HepG2 (cell line): ENCODE measurements around the gene FANCE. TPM values are rescaled to one million over a fixed set of nuclear protein-coding genes. Genes with fewer than 3 reads are reported as not detected.

Source experiments
- ESRRA ChIP-seq: sonication (generic); formaldehyde crosslinking; IDR thresholded peaks from 2 replicates; pipeline ENCODE4 v1.5.1; 2020; ENCODE audit warnings: mild to moderate bottlenecking, low read depth, missing genetic modification reagents
- MED8 ChIP-seq: sonication (generic); formaldehyde crosslinking; IDR thresholded peaks from 2 replicates; pipeline ENCODE4 v1.8.1; 2023; ENCODE audit warnings: mild to moderate bottlenecking, missing genetic modification reagents; ENCODE audit not compliant: insufficient replicate concordance
- ZFP62 ChIP-seq: sonication (generic); formaldehyde crosslinking; IDR thresholded peaks from 2 replicates; pipeline ENCODE4 v1.4.0; 2020; ENCODE audit warnings: missing genetic modification reagents
- ZNF207 ChIP-seq: fragments of 450-650 bp; IDR thresholded peaks from 2 replicates; pipeline ENCODE4 v1.6.1; 2016; ENCODE audit warnings: antibody characterized with exemption, borderline replicate concordance
- ZNF292 ChIP-seq: sonication (generic); formaldehyde crosslinking; IDR thresholded peaks from 2 replicates; pipeline ENCODE4 v1.8.1; 2022; ENCODE audit warnings: mild to moderate bottlenecking, low read depth, missing genetic modification reagents, borderline replicate concordance
- ZNF652 ChIP-seq: IDR thresholded peaks from 2 replicates; pipeline ENCODE4 v1.6.1; 2016; ENCODE audit warnings: low read depth, borderline replicate concordance
- polyA plus RNA-seq, 8 experiments: library from polyadenylated mRNA; depleted of rRNA in 3 of 8; stranded (reverse) in 7 of 8; unstranded in 1 of 8; fragments of >200 nt; fragmentation: Illumina TruSeq in 4 of 8; extraction: Trizol in 4 of 8; gene quantifications; 2 replicates each; pipeline versions ENCODE4 v1.2.1 to v1.2.3, GENCODE V29; 2011 to 2016; ENCODE audit warnings: low read depth in 4 of 8, missing spikeins in 1 of 8, mixed read lengths in 1 of 8; ENCODE audit not compliant: insufficient read depth in 1 of 8
- total RNA-seq, 5 experiments: library from RNA; depleted of rRNA; stranded (reverse); fragments of >200 nt; fragmentation: Illumina TruSeq; extraction: Trizol; gene quantifications; 2 replicates each; pipeline ENCODE4 v1.2.3, GENCODE V29; 2016; ENCODE audit warnings: low read depth in 1 of 5
- TF ChIP-seq, protein P1 (sequence below): sonication (generic); formaldehyde crosslinking; IDR thresholded peaks from 2 replicates; pipeline ENCODE4 v1.4.0; 2020; ENCODE audit warnings: mild to moderate bottlenecking, missing genetic modification reagents, borderline replicate concordance
- TF ChIP-seq, protein P2 (sequence below): sonication (generic); formaldehyde crosslinking; IDR thresholded peaks from 2 replicates; pipeline ENCODE4 v1.8.0; 2022; ENCODE audit warnings: missing genetic modification reagents, mild to moderate bottlenecking, moderate library complexity, borderline replicate concordance
- TF ChIP-seq, protein P3 (sequence below): IDR thresholded peaks from 2 replicates; pipeline ENCODE4 v1.6.1; 2016; ENCODE audit warnings: mild to moderate bottlenecking, missing biosample characterization, missing genetic modification reagents
- TF ChIP-seq, protein P4 (sequence below): sonication (generic); formaldehyde crosslinking; IDR thresholded peaks from 2 replicates; pipeline ENCODE4 v1.8.0; 2022; ENCODE audit warnings: missing genetic modification reagents, low read depth, mild to moderate bottlenecking, borderline replicate concordance

FANCE gene
- total and polyA plus RNA-seq, 2 of the 13 experiments (the other 11 are each of a cell fraction or from before 2014, with no cell fraction given) = 7.1 to 11.2 TPM

DNA sequence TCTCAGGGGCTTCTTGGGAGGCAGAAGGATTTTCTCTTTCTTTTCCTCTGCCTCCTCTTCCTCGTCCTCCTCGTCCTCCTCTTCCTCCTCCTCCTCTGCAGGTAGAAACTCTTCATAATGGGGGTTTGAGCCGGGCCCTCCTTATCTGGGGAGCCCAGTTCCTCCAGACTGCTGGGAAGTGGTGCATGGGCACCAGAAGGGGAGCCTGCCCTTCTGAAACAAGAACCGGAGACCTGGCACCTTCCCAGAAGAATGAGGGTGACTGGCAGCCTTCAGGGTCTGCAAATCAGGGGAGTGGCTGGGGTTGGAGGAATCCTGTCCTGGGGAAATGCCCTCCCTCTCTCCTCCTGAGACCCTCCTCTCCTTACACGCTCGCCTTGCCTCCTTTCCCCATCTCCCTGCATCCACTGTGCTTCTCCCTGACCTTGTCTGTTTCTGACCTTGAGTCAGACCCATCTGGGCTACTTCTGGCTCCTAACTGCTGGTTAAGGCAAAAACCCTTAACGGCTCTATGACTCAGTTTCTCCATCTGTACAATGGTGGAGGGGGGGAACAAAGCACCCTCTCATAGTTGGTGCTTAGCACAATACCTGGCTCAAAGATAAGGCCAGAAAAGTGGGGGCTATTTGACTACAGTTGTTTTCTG, 58.9 kb downstream of the FANCE start (continued):
- TF ChIP-seq, protein P1, sequence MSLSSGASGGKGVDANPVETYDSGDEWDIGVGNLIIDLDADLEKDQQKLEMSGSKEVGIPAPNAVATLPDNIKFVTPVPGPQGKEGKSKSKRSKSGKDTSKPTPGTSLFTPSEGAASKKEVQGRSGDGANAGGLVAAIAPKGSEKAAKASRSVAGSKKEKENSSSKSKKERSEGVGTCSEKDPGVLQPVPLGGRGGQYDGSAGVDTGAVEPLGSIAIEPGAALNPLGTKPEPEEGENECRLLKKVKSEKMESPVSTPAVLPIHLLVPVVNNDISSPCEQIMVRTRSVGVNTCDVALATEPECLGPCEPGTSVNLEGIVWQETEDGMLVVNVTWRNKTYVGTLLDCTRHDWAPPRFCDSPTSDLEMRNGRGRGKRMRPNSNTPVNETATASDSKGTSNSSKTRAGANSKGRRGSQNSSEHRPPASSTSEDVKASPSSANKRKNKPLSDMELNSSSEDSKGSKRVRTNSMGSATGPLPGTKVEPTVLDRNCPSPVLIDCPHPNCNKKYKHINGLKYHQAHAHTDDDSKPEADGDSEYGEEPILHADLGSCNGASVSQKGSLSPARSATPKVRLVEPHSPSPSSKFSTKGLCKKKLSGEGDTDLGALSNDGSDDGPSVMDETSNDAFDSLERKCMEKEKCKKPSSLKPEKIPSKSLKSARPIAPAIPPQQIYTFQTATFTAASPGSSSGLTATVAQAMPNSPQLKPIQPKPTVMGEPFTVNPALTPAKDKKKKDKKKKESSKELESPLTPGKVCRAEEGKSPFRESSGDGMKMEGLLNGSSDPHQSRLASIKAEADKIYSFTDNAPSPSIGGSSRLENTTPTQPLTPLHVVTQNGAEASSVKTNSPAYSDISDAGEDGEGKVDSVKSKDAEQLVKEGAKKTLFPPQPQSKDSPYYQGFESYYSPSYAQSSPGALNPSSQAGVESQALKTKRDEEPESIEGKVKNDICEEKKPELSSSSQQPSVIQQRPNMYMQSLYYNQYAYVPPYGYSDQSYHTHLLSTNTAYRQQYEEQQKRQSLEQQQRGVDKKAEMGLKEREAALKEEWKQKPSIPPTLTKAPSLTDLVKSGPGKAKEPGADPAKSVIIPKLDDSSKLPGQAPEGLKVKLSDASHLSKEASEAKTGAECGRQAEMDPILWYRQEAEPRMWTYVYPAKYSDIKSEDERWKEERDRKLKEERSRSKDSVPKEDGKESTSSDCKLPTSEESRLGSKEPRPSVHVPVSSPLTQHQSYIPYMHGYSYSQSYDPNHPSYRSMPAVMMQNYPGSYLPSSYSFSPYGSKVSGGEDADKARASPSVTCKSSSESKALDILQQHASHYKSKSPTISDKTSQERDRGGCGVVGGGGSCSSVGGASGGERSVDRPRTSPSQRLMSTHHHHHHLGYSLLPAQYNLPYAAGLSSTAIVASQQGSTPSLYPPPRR (CRISPR knock-in tag) = no peak
- TF ChIP-seq, protein P2, sequence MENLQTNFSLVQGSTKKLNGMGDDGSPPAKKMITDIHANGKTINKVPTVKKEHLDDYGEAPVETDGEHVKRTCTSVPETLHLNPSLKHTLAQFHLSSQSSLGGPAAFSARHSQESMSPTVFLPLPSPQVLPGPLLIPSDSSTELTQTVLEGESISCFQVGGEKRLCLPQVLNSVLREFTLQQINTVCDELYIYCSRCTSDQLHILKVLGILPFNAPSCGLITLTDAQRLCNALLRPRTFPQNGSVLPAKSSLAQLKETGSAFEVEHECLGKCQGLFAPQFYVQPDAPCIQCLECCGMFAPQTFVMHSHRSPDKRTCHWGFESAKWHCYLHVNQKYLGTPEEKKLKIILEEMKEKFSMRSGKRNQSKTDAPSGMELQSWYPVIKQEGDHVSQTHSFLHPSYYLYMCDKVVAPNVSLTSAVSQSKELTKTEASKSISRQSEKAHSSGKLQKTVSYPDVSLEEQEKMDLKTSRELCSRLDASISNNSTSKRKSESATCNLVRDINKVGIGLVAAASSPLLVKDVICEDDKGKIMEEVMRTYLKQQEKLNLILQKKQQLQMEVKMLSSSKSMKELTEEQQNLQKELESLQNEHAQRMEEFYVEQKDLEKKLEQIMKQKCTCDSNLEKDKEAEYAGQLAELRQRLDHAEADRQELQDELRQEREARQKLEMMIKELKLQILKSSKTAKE (CRISPR knock-in tag) = no peak
- TF ChIP-seq, protein P3, sequence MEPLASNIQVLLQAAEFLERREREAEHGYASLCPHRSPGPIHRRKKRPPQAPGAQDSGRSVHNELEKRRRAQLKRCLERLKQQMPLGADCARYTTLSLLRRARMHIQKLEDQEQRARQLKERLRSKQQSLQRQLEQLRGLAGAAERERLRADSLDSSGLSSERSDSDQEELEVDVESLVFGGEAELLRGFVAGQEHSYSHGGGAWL (CRISPR knock-in tag) = no peak
- no peak for TF ChIP-seq ZFP62 (CRISPR knock-in tag)
- TF ChIP-seq ZNF207 = no peak
- no peak for TF ChIP-seq ZNF292
- TF ChIP-seq, protein P4, sequence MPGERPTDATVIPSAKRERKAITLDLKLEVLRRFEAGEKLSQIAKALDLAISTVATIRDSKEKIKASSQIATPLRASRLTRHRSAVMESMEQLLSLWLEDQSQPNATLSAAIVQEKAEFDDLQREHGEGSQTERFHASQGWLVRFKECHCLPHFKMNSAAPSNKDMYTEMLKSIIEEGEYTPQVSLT (CRISPR knock-in tag) = no peak
- TF ChIP-seq ZNF652 (CRISPR knock-in tag) = no peak
- no peak for TF ChIP-seq MED8 (CRISPR knock-in tag)
- no peak for TF ChIP-seq ESRRA
